GM18526 (cell line): ENCODE results near the gene GCAT.

Experiments used
- POLR2A ChIP-seq: IDR thresholded peaks from 3 replicates; pipeline ENCODE4 v1.6.1; 2011; ENCODE audit not compliant: insufficient read length; ENCODE audit errors: extremely low read depth

GCAT gene

GRCh38 chr22:37802310-37803194 is 5.2 kb upstream of the GCAT start:
- no peak for TF ChIP-seq POLR2A

- TF ChIP-seq POLR2A: no peak
Measured at GRCh38 chr22:37803195-37803638, 4.5 kb upstream of the GCAT start.

- TF ChIP-seq POLR2A: no peak
Measured at GRCh38 chr22:37803639-37804351, 3.9 kb upstream of the GCAT start.

GRCh38 chr22:37804352-37804880 is 3.3 kb upstream of the GCAT start:
- no peak for TF ChIP-seq POLR2A

- no peak for TF ChIP-seq POLR2A
Measured at GRCh38 chr22:37804881-37805809, 2.6 kb upstream of the GCAT start.

GRCh38 chr22:37805810-37806277 is 1.9 kb upstream of the GCAT start:
- TF ChIP-seq POLR2A: no peak

GRCh38 chr22:37806409-37807333 is 1.1 kb upstream of the GCAT start:
- TF ChIP-seq POLR2A: no peak

- TF ChIP-seq POLR2A: no peak
Measured at GRCh38 chr22:37808294-37808657, 542 bp downstream of the GCAT start.

- TF ChIP-seq POLR2A: no peak
Measured at GRCh38 chr22:37809672-37810333, 2.1 kb downstream of the GCAT start.

- no peak for TF ChIP-seq POLR2A
Measured at GRCh38 chr22:37811867-37812266, 4.1 kb downstream of the GCAT start.

- TF ChIP-seq POLR2A: no peak
Measured at GRCh38 chr22:37812869-37813678, 5.3 kb downstream of the GCAT start.

- TF ChIP-seq POLR2A: no peak
Measured at GRCh38 chr22:37815593-37815992, 7.9 kb downstream of the GCAT start.
